Nephron progenitor cell (in vitro differentiated cells): ENCODE data around the gene SLC33A1.

Experiments used
- DNase-seq: peaks from one replicate; pipeline ENCODE4 v3.0.0; 2021
- H3K27ac Mint-ChIP-seq: 2 replicates; pipeline ENCODE4 v1.8.0; 2021; ENCODE audit warnings: mild to moderate bottlenecking, moderate library complexity, mixed read lengths
- H3K27me3 Mint-ChIP-seq: 2 replicates; pipeline ENCODE4 v1.8.0; 2021; ENCODE audit warnings: mild to moderate bottlenecking, low read depth, mixed read lengths; ENCODE audit not compliant: poor library complexity
- H3K36me3 Mint-ChIP-seq: 2 replicates; pipeline ENCODE4 v1.8.0; 2021; ENCODE audit warnings: low read depth, mixed read lengths
- H3K4me1 Mint-ChIP-seq: 2 replicates; pipeline ENCODE4 v1.8.0; 2021; ENCODE audit warnings: mixed read lengths
- H3K4me3 Mint-ChIP-seq: 2 replicates; pipeline ENCODE4 v1.8.0; 2021; ENCODE audit warnings: mild to moderate bottlenecking, moderate library complexity, mixed read lengths
- H3K9me3 Mint-ChIP-seq: 2 replicates; pipeline ENCODE4 v1.8.0; 2021; ENCODE audit warnings: mild to moderate bottlenecking, moderate library complexity, mixed read lengths
- TF ChIP-seq, protein P1 (sequence below): fragments of 200-600 bp; sonication (generic); IDR thresholded peaks from 2 replicates; pipeline ENCODE4 v1.5.0; 2021; ENCODE audit warnings: antibody characterized with exemption

Gene SLC33A1

DNA sequence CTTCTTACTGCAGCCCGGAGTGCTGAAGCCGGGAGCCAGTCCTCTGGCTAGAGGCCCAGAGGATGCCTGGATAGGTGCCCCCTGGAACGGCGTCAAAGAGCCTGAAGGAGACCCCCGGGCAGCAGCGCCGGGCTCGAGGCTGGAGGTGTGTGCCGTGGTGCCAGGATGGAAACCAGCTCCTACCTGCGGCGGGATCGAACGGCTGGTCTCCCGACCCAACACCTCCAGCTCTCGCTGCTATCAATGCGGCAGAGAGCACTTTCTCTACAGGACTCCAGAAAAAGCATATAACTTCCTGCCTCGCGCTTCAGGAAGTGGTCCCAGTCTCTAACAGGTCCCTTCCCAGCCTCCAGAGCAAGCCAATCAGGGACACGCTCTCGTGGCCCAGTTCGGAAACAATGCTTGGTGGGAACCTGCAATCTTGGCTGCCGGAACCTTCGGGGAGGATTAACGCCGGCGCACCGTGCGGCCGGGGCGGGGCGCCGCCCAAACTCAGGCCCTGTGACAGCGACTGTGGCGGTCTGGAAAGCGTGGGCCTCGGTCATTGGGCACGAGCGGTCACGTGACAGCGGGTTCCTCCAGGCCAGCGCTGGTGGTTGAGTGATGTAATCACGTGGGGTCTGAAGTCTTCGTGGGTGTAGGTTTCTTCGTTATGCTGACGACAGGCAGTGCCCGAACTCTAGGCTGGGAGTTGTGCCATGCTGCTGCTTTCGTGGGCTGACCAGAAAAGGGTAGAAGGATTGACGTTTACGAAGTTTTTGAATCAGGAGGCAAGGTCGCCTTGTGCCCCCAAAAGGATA is at the start of gene SLC33A1:
TSS of gene SLC33A1 (minus strand) at position 287 of the 800 bp plus-strand sequence. CDS start 430 bp downstream, outside the sequence.
- Mint-ChIP-seq H3K36me3 (peaks cover 11% of the 10 kb centered on the region), H3K9me3 (peaks cover 12% of the 10 kb centered on the region), H3K4me1 (peaks cover 32% of the 10 kb centered on the region), H3K27me3 (peaks cover 9% of the 10 kb centered on the region), H3K4me3 (peak within 1 kb of the TSS; percentile 97), H3K27ac (peak within 1 kb of the TSS; percentile 97)
- TF ChIP-seq, protein P1, sequence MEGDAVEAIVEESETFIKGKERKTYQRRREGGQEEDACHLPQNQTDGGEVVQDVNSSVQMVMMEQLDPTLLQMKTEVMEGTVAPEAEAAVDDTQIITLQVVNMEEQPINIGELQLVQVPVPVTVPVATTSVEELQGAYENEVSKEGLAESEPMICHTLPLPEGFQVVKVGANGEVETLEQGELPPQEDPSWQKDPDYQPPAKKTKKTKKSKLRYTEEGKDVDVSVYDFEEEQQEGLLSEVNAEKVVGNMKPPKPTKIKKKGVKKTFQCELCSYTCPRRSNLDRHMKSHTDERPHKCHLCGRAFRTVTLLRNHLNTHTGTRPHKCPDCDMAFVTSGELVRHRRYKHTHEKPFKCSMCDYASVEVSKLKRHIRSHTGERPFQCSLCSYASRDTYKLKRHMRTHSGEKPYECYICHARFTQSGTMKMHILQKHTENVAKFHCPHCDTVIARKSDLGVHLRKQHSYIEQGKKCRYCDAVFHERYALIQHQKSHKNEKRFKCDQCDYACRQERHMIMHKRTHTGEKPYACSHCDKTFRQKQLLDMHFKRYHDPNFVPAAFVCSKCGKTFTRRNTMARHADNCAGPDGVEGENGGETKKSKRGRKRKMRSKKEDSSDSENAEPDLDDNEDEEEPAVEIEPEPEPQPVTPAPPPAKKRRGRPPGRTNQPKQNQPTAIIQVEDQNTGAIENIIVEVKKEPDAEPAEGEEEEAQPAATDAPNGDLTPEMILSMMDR = no peak
- DNase-seq = peak; percentile 95

DNA sequence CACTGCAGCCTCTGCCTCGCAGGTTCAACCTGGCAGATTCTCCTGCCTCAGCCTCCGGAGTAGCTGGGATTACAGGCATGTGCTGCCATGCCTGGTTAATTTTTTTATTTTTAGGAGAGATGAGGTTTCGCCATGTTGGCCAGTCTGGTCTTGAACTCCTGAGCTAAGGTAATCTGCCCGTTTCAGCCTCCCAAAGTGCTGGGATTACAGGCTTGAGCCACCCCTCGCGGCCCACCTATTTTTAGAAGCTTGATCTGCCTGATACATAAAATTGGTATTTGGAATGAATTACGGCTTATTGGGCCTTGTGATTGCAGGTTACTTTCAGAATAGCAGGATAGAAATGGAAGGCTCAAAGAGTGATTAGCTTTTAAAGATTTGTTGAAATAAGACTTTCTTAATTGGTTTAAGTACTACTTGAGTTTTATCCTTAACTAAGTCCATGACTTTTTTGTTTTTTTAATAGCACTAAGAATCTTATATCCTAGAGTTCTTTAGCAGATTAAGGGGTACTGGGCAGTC is 41.2 kb upstream of the SLC33A1 start:
- Mint-ChIP-seq H3K4me3 (no peak overlapping the region), H3K36me3 (peaks cover 77% of the 10 kb centered on the region), H3K9me3 (peaks cover 6% of the 10 kb centered on the region), H3K4me1 (no peaks in the 10 kb centered on the region), H3K27ac (no peak overlapping the region), H3K27me3 (no peaks in the 10 kb centered on the region)
- TF ChIP-seq, protein P1 = no peak
- DNase-seq = no peak

DNA sequence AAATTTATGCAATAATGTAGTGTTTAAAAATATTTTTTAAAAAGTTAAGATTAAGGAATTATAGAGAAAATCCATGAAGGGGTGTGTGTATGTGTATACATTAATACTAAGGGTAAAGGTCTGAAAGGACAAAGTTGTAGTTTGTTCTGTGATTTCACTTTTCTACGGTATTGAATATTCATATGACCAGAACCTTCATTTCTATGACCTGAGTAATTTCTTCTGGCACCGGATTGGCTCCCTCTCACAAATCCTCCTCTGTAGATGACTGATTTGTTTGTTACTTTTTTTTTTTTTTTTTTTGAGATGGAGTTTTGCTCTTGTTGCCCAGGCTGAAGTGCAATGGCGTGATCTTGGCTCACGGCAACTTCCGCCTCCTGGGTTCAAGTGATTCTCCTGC is 37.1 kb upstream of the SLC33A1 start:
- TF ChIP-seq, protein P1 = no peak
- no peak for DNase-seq
- no peak overlapping the region for H3K27ac Mint-ChIP-seq
- peaks cover 6% of the 10 kb centered on the region for H3K9me3 Mint-ChIP-seq
- peaks cover 12% of the 10 kb centered on the region for H3K4me1 Mint-ChIP-seq
- H3K27me3 Mint-ChIP-seq = no peaks in the 10 kb centered on the region
- peaks cover 56% of the 10 kb centered on the region for H3K36me3 Mint-ChIP-seq
- no peak overlapping the region for H3K4me3 Mint-ChIP-seq

DNA sequence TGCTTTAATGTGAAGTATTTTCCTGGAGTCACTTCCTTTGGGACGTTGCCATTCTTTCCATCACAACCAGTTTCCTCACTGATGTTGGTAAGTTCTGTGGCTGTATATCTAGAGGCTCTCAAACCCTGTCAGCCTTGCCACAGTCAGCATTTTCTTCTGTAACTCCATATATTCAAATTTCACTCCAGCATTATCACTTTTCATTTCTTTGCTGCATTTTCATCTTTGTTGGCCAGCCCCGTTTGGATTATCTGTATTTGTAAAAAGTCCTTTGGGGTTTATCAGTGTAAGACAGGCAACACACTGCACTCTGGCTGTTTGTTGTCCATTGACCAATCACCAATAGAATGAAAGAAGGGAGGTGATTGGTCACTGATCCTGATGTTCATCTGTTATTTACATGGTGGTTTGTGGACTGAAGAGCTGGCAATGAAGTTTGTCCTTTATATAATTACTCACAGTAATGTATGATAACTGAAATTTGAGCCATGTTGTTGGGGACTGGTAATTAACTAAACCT is 36.5 kb upstream of the SLC33A1 start:
- Mint-ChIP-seq H3K9me3 (peaks cover 6% of the 10 kb centered on the region), H3K4me1 (peaks cover 12% of the 10 kb centered on the region), H3K36me3 (peaks cover 51% of the 10 kb centered on the region), H3K27me3 (no peaks in the 10 kb centered on the region), H3K4me3 (no peak overlapping the region), H3K27ac (peak overlapping the region; percentile 80)
- no peak for DNase-seq
- TF ChIP-seq, protein P1 = no peak

DNA sequence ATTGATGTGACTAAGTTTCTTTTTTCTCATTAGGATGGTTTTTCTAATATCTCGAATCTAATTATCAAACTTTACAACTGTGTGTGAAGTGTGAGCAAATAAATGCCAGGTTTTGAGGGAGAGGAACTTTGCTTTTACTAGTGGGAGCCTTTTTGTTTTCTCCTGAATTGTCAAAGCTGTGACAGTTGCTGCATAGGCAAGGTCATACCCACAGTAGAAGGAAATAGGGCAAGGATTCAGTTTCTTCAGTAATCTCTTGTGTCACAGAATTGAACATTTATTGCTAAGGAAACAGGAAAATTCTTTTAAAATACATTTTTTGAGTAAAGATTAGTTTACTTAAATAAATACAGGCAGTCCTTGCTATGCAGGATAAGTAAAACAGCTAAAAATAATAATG is 35.7 kb upstream of the SLC33A1 start:
- no peak for DNase-seq
- Mint-ChIP-seq H3K27me3 (no peaks in the 10 kb centered on the region), H3K27ac (peak overlapping the region; percentile 77), H3K9me3 (peaks cover 5% of the 10 kb centered on the region), H3K4me1 (peaks cover 12% of the 10 kb centered on the region), H3K36me3 (peaks cover 43% of the 10 kb centered on the region), H3K4me3 (no peak overlapping the region)
- TF ChIP-seq, protein P1 = no peak
